Natural killer cell (primary cell): ENCODE measurements around the gene TMIGD1. TPM values are rescaled to one million over a fixed set of nuclear protein-coding genes. Genes with fewer than 3 reads are reported as not detected.
A peak's percentile ranks its signal among the peaks of the same experiment; 100 is the strongest.

Experiments
- ATAC-seq, 3 donors: fragments of 150-1000 bp in 2 of 3; fragments of 200-7000 bp in 1 of 3; cut with Tn5 transposase; 1 replicate in 1 of 3; 2 replicates in 2 of 3; pipeline ENCODE4 v1.10.0; 2021; ENCODE audit warnings: mild to moderate bottlenecking in 2 of 3, moderate library complexity in 2 of 3
- DNase-seq, 2 donors: peaks; one replicate each; pipeline versions ENCODE4 v3.0.0 to v3.0.0-alpha.2; 2013 to 2021; ENCODE audit warnings: mixed read lengths in 1 of 2
- H3K27ac ChIP-seq: one replicate; pipeline ENCODE4 v1.5.1; 2013; ENCODE audit warnings: mild to moderate bottlenecking, low read length
- H3K27me3 ChIP-seq: one replicate; pipeline ENCODE4 v1.6.1; 2013; ENCODE audit warnings: low read length; ENCODE audit not compliant: control insufficient read depth, insufficient read depth
- H3K36me3 ChIP-seq: one replicate; pipeline ENCODE4 v1.6.1; 2013; ENCODE audit warnings: low read length; ENCODE audit not compliant: control insufficient read depth, insufficient read depth
- H3K4me1 ChIP-seq: one replicate; pipeline ENCODE4 v1.6.1; 2013; ENCODE audit warnings: low read length; ENCODE audit not compliant: control insufficient read depth, insufficient read depth
- H3K4me3 ChIP-seq: one replicate; pipeline ENCODE4 v1.5.1; 2013; ENCODE audit warnings: low read length
- H3K9me3 ChIP-seq: one replicate; pipeline ENCODE4 v1.6.1; 2013; ENCODE audit warnings: low read length; ENCODE audit not compliant: control insufficient read depth, insufficient read depth
- H3K27ac Mint-ChIP-seq, 2 donors: one replicate each; pipeline ENCODE4 v1.8.0; 2022; ENCODE audit warnings: mild to moderate bottlenecking in 2 of 2, mixed read lengths in 2 of 2, moderate library complexity in 1 of 2
- H3K27me3 Mint-ChIP-seq, 2 donors: one replicate each; pipeline ENCODE4 v1.8.0; 2022; ENCODE audit warnings: low read depth in 2 of 2, mixed read lengths in 2 of 2
- H3K36me3 Mint-ChIP-seq: one replicate; pipeline ENCODE4 v1.8.0; 2022; ENCODE audit warnings: mixed read lengths
- H3K4me1 Mint-ChIP-seq, 2 donors: one replicate each; pipeline ENCODE4 v1.8.0; 2022; ENCODE audit warnings: mixed read lengths in 2 of 2
- H3K4me3 Mint-ChIP-seq: one replicate; pipeline ENCODE4 v1.8.0; 2022; ENCODE audit warnings: mild to moderate bottlenecking, moderate library complexity, mixed read lengths
- H3K9me3 Mint-ChIP-seq, 2 donors: one replicate each; pipeline ENCODE4 v1.8.0; 2022; ENCODE audit warnings: mixed read lengths in 2 of 2
- WGBS: methylation state at CpG from one replicate; pipeline ENCODE4 v1.1.7; 2013; ENCODE audit warnings: missing lambda C conversion rate; ENCODE audit not compliant: insufficient coverage; 5-methylcytosine and 5-hydroxymethylcytosine counted together
- intact Hi-C: fragments of 100-400 bp; cut with micrococcal nuclease; formaldehyde crosslinking; loops from one replicate; pipeline ENCODE4 v1.14.2; 2022
- total RNA-seq, 4 donors: library from RNA; stranded (reverse); fragments of 120-200 nt in 1 of 4; gene quantifications; one replicate each; pipeline versions ENCODE4 v1.2.3 to v1.2.4, GENCODE V29; 2013 to 2022
- TF ChIP-seq, protein P1 (sequence below): fragments of 200-600 bp; IDR thresholded peaks from one replicate; pipeline ENCODE4 v1.8.0; 2022; ENCODE audit warnings: antibody characterized with exemption

TMIGD1 gene
- total RNA-seq, 3 donors from 2014 or later (not counting 1 experiment from before 2014, with no cell fraction given), result not detected

DNA sequence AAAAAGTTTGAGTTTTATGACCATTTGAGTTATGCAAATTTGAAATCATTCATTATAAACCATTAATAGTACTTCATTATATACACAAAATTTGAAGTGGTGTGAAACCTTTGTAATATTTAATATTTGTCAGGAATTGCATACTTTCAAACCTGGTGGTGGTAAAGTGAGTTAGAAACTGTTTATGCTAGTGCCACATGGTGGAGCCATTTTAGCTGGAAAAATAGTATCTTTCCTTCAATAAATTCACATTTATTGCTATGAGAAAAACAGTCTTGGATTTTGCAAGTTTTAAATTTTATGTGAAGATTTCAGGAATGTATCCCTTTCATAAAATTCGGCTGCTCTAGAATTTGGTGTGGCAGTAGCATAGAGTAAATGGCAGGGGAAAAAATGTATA lies 34.9 kb downstream of the TMIGD1 start:
- Histone ChIP-seq H3K36me3 (no peaks in the 10 kb centered on the region), H3K4me1 (no peaks in the 10 kb centered on the region), H3K27ac (no peak overlapping the region), H3K9me3 (no peaks in the 10 kb centered on the region), H3K4me3 (no peak overlapping the region), H3K27me3 (no peaks in the 10 kb centered on the region)
- H3K36me3 Mint-ChIP-seq, result no peaks in the 10 kb centered on the region
- ATAC-seq, result no peak
- H3K27ac Mint-ChIP-seq, result no peak overlapping the region
- H3K9me3 Mint-ChIP-seq, result no peaks in the 10 kb centered on the region
- DNase-seq, result peak in 1 of 2 donors; percentile 22
- no peak overlapping the region for H3K4me3 Mint-ChIP-seq
- intact Hi-C loops, result no loop called here
- TF ChIP-seq, protein P1, sequence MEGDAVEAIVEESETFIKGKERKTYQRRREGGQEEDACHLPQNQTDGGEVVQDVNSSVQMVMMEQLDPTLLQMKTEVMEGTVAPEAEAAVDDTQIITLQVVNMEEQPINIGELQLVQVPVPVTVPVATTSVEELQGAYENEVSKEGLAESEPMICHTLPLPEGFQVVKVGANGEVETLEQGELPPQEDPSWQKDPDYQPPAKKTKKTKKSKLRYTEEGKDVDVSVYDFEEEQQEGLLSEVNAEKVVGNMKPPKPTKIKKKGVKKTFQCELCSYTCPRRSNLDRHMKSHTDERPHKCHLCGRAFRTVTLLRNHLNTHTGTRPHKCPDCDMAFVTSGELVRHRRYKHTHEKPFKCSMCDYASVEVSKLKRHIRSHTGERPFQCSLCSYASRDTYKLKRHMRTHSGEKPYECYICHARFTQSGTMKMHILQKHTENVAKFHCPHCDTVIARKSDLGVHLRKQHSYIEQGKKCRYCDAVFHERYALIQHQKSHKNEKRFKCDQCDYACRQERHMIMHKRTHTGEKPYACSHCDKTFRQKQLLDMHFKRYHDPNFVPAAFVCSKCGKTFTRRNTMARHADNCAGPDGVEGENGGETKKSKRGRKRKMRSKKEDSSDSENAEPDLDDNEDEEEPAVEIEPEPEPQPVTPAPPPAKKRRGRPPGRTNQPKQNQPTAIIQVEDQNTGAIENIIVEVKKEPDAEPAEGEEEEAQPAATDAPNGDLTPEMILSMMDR, result no peak
- H3K27me3 Mint-ChIP-seq, result no peaks in the 10 kb centered on the region
- no peaks in the 10 kb centered on the region for H3K4me1 Mint-ChIP-seq
- WGBS, result 92% methylated on average over 1 of the region's 1 CpG

GRCh38 chr17:30297715-30298114 lies 36.1 kb downstream of the TMIGD1 start:
- H3K27ac ChIP-seq, result no peak overlapping the region
- H3K27me3 ChIP-seq, result no peaks in the 10 kb centered on the region
- no peaks in the 10 kb centered on the region for H3K4me1 Mint-ChIP-seq
- no peaks in the 10 kb centered on the region for H3K27me3 Mint-ChIP-seq
- no peak overlapping the region for H3K4me3 Mint-ChIP-seq
- ATAC-seq (no peak), DNase-seq (no peak)
- no peak overlapping the region for H3K27ac Mint-ChIP-seq
- no peaks in the 10 kb centered on the region for H3K9me3 Mint-ChIP-seq
- 96% methylated on average over 4 of the region's 4 CpGs for WGBS
- no peaks in the 10 kb centered on the region for H3K36me3 ChIP-seq
- TF ChIP-seq, protein P1, result no peak
- intact Hi-C loops, result no loop called here
- no peaks in the 10 kb centered on the region for H3K36me3 Mint-ChIP-seq
- H3K4me3 ChIP-seq, result no peak overlapping the region
- no peaks in the 10 kb centered on the region for H3K4me1 ChIP-seq
- H3K9me3 ChIP-seq, result no peaks in the 10 kb centered on the region

DNA sequence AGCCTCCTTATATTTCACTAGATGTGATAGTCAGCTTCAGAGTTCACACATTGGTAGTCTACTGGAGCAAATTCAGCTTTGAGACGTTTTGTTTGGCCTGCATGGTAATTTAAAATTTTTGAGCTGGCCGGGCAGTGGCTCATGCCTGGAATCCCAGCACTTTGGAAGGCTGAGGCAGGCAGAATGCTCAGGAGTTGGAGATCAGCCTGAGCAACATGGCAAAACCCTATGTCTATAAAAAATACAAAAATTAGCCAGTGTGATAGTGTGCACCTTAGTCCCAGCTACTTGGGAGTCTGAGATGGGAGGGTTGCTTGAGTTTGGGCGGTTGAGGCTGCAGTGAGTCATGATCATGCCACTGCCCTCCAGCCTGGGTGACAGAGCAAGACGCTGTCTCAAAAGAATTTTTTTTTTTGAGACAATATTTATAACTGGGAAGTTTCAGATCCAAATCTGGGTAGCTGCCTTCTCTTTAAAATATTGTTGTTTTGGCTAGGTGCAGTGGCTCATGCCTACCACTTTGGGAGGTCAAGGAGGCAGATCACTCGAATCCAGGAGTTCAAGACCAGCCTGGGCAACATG lies 37.3 kb downstream of the TMIGD1 start:
- Histone ChIP-seq H3K4me1 (peaks cover 6% of the 10 kb centered on the region), H3K4me3 (no peak overlapping the region), H3K9me3 (no peaks in the 10 kb centered on the region), H3K27me3 (no peaks in the 10 kb centered on the region), H3K36me3 (no peaks in the 10 kb centered on the region), H3K27ac (no peak overlapping the region)
- intact Hi-C loops, result no loop called here
- H3K27me3 Mint-ChIP-seq, result no peaks in the 10 kb centered on the region
- TF ChIP-seq, protein P1, result no peak
- no peak for ATAC-seq
- no peak overlapping the region for H3K4me3 Mint-ChIP-seq
- H3K9me3 Mint-ChIP-seq, result no peaks in the 10 kb centered on the region
- no peak overlapping the region for H3K27ac Mint-ChIP-seq
- DNase-seq, result no peak
- WGBS, result 80% methylated on average over 5 of the region's 5 CpGs
- no peaks in the 10 kb centered on the region for H3K36me3 Mint-ChIP-seq
- H3K4me1 Mint-ChIP-seq, result no peaks in the 10 kb centered on the region

- intact Hi-C loops, result loop anchor here (5.0 kb wide), 2 partner anchors 45 to 85 kb away; partner anchors contain the start of gene CPD
- peak overlapping the region; percentile 54 for H3K4me3 ChIP-seq
- H3K36me3 Mint-ChIP-seq, result peaks cover 4% of the 10 kb centered on the region
- H3K4me3 Mint-ChIP-seq, result peak overlapping the region; percentile 77
- H3K27ac Mint-ChIP-seq, result no peak overlapping the region
- TF ChIP-seq, protein P1, result no peak
- H3K4me1 Mint-ChIP-seq, result peaks cover 12 to 13% of the 10 kb centered on the region in 2 donors
- no peaks in the 10 kb centered on the region for H3K9me3 ChIP-seq
- DNase-seq (no peak), ATAC-seq (no peak)
- peak overlapping the region; percentile 42 for H3K27ac ChIP-seq
- peaks cover 11% of the 10 kb centered on the region for H3K36me3 ChIP-seq
- WGBS, result 38% methylated on average over 17 of the region's 17 CpGs
- H3K4me1 ChIP-seq, result peaks cover 9% of the 10 kb centered on the region
- no peaks in the 10 kb centered on the region for H3K27me3 Mint-ChIP-seq
- H3K27me3 ChIP-seq, result no peaks in the 10 kb centered on the region
- no peaks in the 10 kb centered on the region for H3K9me3 Mint-ChIP-seq
Measured at GRCh38 chr17:30292286-30292858, 41.5 kb downstream of the TMIGD1 start.
